Astrocyte of the spinal cord (primary cell): Measurements from ENCODE around the gene SLC1A4.
"Not testable (repeated sequence)": the region's sequence is repeated elsewhere in the genome, so short reads cannot be mapped to it uniquely, and the experiment has no call there.

Experiments
- DNase-seq: peaks from one replicate; pipeline ENCODE4 v3.0.0; 2011; ENCODE audit warnings: low read depth, low spot score
- H3K4me3 ChIP-seq: 2 replicates; pipeline ENCODE4 v1.5.1; 2011; ENCODE audit warnings: low read depth, mild to moderate bottlenecking, low read length, moderate library complexity
- in situ Hi-C: cut with HindIII; loops from 2 replicates; pipeline ENCODE4 v1.10.0; 2017; ENCODE audit warnings: low sequenced_read_pairs
- TF ChIP-seq, protein P1 (sequence below): IDR thresholded peaks from 2 replicates; pipeline ENCODE4 v1.5.1; 2012; ENCODE audit warnings: low read depth, mild to moderate bottlenecking, low read length, inconsistent platforms

The SLC1A4 gene

DNA sequence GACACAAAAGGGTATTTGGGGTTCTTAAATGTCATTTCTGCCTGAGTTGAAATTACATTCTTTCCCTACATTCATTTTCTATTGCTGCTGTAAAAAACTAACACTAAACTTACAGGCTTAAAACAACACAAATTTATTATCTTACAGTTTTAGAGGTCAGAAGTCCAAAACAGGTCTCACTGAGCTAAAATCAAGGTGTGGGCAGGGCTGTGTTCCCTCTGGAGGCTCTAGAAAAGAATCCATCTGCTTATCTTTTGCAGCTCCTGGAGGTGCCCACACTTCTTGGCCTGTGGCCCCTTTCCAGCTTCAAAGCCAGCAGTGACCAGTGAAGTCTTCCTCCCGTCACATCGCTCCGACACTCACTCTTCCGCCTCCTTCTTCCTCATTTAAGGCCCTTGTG is 23.2 kb upstream of the SLC1A4 start:
- no peak overlapping the region for H3K4me3 ChIP-seq
- no peak for DNase-seq
- TF ChIP-seq, protein P1, sequence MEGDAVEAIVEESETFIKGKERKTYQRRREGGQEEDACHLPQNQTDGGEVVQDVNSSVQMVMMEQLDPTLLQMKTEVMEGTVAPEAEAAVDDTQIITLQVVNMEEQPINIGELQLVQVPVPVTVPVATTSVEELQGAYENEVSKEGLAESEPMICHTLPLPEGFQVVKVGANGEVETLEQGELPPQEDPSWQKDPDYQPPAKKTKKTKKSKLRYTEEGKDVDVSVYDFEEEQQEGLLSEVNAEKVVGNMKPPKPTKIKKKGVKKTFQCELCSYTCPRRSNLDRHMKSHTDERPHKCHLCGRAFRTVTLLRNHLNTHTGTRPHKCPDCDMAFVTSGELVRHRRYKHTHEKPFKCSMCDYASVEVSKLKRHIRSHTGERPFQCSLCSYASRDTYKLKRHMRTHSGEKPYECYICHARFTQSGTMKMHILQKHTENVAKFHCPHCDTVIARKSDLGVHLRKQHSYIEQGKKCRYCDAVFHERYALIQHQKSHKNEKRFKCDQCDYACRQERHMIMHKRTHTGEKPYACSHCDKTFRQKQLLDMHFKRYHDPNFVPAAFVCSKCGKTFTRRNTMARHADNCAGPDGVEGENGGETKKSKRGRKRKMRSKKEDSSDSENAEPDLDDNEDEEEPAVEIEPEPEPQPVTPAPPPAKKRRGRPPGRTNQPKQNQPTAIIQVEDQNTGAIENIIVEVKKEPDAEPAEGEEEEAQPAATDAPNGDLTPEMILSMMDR, result no peak
- in situ Hi-C loops, result no loop called here

DNA sequence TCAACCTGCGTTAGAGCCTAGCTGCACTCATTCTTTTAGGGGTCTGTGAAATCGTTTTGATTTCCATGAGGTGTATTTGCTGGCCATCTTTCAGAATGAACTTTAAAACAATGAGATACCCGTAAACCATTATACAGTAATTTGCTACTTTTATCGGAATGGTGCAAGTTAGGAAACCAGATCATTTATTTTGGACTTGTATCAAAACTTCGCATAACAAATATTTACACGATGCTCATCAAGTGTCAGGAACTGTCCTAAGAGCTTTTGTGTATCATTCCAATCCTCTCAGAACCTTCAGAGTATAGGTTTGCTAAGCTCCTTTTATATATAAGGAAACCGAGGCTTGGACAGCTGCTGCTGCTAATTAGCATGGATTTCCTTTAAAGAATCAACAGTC is 22.4 kb upstream of the SLC1A4 start:
- TF ChIP-seq, protein P1, result no peak
- H3K4me3 ChIP-seq, result no peak overlapping the region
- in situ Hi-C loops, result no loop called here
- DNase-seq, result no peak

DNA sequence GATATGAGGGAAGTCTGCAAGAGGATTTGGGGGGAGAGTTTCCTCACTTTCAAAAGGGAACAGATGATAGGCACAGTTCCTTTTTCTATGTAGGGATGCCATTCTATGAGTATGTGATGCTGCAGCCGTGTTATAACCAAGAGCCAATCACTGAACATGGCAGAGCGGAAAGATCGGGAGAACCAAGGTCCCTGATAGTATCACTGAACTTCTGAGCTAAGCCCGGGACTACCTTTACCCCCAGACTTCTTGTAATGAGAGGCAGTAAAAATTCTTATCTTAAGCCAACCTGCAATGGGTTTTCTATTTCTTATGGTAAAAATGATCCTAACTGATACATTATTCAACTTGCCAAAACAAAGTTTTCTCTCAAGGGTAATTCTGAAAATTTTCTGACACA is 21.6 kb upstream of the SLC1A4 start:
- in situ Hi-C loops, result no loop called here
- DNase-seq, result no peak
- TF ChIP-seq, protein P1, result no peak

DNA sequence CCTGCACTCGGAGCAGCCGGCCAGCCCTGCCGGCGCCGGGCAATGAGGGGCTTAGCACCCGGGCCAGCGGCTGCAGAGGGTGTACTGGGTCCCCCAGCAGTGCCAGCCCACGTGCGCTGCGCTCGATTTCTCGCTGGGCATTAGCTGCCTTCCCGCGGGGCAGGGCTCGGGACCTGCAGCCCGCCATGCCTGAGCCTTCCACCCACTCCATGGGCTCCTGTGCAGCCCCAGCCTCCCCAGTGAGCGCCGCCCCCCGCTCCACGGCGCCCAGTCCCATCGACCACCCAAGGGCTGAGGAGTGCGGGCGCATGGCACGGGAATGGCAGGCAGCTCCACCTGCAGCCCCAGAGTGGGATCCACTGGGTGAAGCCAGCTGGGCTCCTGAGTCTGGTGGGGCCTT is 20.1 kb upstream of the SLC1A4 start:
- DNase-seq, H3K4me3 ChIP-seq, in situ Hi-C loops: not testable (repeated sequence)

More for the DNA sequence above, 21.6 kb upstream of the SLC1A4 start:
- H3K4me3 ChIP-seq, result no peak overlapping the region

DNA sequence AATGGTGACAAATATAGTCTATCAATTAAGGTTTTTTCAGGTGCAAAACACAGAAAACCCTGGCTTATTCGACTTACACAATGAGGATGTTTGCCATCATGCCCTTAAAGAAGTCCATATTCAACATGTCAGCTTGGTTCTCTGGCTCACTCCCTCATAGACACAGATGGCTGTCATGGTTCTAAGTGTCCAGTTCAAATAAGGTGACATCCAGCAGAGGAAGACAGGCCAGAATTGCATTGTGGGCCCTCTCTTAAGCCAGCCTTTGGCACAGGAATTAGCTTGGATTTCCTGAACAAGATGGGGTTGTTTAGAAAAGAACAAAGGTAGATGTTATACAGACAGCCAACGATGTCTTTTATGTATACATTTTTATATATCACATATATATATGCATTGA is 18.7 kb upstream of the SLC1A4 start:
- DNase-seq, result no peak
- in situ Hi-C loops, result no loop called here
- TF ChIP-seq, protein P1, result no peak

DNA sequence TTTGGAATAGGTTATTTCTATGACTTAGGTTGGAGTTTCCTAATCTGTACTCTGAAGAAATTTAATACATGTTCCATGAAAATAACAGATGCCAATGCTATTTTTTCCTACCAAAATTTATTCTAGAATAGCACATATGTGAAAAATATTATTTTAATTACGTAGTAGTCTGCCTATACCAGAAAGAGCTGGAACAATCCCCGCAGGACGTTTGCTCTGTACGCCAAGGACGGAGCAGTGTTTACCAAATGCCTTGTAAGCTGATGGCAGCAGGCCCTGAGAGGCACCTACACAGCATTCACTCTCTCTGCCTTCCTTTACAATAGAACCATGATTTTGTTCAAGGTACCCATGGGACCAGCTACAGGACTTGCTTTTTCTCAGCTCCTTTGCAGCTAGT is 16.8 kb upstream of the SLC1A4 start:
- H3K4me3 ChIP-seq, result no peak overlapping the region
- no peak for DNase-seq
- TF ChIP-seq, protein P1, result no peak
- in situ Hi-C loops, result no loop called here

More for the DNA sequence above, 18.7 kb upstream of the SLC1A4 start:
- H3K4me3 ChIP-seq, result no peak overlapping the region

DNA sequence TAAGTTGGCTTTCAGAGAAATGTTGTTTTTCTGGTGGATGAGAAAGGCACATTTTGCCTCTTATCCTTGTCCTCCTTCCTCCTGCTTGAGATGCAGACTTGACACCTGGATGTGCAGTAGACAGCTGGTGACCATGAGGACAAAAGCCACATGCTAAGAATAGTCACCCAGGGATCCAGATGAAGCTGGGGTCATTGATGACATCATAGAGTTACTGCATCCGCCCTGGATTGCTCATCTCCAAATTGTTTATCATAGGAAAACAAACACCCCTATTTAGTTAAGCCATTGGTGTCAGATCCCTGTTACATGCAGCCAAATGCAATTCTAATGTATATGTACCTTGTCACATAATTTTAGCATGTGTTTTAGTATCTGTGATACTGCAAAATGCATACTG is 16.3 kb upstream of the SLC1A4 start:
- H3K4me3 ChIP-seq, result no peak overlapping the region
- TF ChIP-seq, protein P1, result no peak
- in situ Hi-C loops, result no loop called here
- DNase-seq, result no peak
